GM12801 (cell line): ENCODE data around the gene UBQLN1.

Source experiments
- TF ChIP-seq, protein P1 (sequence below): IDR thresholded peaks from one replicate; pipeline ENCODE4 v1.5.1; 2011; ENCODE audit warnings: control low read depth; ENCODE audit not compliant: insufficient read length; ENCODE audit errors: extremely low read depth

UBQLN1 gene

GRCh38 chr9:83662933-83663332 is 44.8 kb downstream of the UBQLN1 start:
- TF ChIP-seq, protein P1, sequence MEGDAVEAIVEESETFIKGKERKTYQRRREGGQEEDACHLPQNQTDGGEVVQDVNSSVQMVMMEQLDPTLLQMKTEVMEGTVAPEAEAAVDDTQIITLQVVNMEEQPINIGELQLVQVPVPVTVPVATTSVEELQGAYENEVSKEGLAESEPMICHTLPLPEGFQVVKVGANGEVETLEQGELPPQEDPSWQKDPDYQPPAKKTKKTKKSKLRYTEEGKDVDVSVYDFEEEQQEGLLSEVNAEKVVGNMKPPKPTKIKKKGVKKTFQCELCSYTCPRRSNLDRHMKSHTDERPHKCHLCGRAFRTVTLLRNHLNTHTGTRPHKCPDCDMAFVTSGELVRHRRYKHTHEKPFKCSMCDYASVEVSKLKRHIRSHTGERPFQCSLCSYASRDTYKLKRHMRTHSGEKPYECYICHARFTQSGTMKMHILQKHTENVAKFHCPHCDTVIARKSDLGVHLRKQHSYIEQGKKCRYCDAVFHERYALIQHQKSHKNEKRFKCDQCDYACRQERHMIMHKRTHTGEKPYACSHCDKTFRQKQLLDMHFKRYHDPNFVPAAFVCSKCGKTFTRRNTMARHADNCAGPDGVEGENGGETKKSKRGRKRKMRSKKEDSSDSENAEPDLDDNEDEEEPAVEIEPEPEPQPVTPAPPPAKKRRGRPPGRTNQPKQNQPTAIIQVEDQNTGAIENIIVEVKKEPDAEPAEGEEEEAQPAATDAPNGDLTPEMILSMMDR = no peak

DNA sequence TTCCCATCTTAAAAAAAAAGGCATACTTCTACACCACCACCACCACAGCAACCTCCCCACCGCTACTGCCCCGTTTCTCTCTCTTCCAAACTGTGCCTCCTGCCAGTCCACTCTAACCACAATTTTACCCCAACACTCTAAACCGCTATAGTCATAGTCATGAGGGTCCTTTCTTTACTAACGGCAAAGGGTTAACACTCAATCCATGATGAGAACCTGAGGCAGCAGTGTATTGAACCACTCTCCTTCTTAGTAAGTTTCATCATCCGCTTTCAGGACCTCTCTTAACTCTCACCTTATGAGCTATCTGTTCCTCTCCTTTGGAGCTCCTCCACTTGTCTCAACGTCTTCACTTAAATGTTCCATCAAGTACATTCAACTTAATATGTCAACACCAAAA is 50.8 kb downstream of the UBQLN1 start:
- TF ChIP-seq, protein P1 = no peak

GRCh38 chr9:83656032-83656680 is 51.6 kb downstream of the UBQLN1 start:
- TF ChIP-seq, protein P1 = no peak

DNA sequence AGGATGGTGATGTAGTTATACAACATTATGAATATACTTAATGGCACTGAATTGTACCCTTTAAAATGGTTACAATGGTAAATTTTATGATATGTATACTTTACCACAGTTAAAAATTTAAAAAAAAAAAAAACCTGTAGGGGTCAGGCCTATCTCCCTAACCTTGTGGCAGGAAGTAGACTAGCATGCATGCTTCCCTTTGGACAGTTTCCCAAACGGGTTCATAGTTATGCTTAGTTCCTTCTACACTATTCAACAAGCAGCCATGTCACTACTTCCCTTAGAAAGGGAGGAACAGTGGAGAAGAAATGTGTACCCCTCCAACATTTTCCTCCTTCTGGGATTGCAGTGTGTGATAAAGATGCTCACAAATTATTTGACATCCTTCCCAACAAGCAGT is 52.3 kb downstream of the UBQLN1 start:
- TF ChIP-seq, protein P1 = no peak

- TF ChIP-seq, protein P1 = no peak
Observed at GRCh38 chr9:83652433-83652832, 55.3 kb downstream of the UBQLN1 start.

GRCh38 chr9:83651558-83651957 is 56.2 kb downstream of the UBQLN1 start:
- TF ChIP-seq, protein P1 = no peak

DNA sequence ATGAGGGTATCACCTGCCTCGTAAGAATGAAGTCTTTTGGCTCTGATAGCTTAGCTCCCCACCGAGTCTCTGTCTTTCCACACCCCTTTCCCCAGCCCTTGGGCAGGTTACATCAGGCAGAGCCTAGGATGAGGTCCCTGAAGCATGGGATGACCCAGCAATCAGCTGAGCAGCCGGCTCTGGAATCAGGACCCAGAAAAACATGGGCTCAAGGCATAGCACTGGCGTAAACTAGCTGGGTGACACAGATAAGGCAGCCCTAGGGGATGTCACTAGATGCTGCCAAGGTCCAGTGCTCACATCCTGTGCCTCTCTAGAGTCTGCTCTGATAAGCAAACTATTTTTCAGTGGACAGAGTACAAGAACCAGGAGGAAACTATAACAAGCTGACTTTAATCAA is 58.2 kb downstream of the UBQLN1 start:
- TF ChIP-seq, protein P1 = no peak
